Stimulated activated CD4-positive, alpha-beta T cell treated with anti-CD3 and anti-CD28 coated beads, TNF-alpha, amount 100 ng/mL, for 24 hours (primary cell): ENCODE results near the gene FXR2.

Experiments used
- DNase-seq, 3 experiments: peaks; one replicate each; pipeline ENCODE4 v3.0.0-alpha.2; 2020; ENCODE audit warnings: low read depth in 3 of 3

FXR2 gene

GRCh38 chr17:7589204-7589868 lies 25.4 kb downstream of the FXR2 start:
- DNase-seq: peak in 2 of 3 experiments; percentile 35 to 62

GRCh38 chr17:7588553-7589203 lies 26.0 kb downstream of the FXR2 start:
- DNase-seq: no peak

- no peak for DNase-seq
Observed at GRCh38 chr17:7587420-7588151, 27.1 kb downstream of the FXR2 start.

GRCh38 chr17:7586673-7587419 lies 27.9 kb downstream of the FXR2 start:
- DNase-seq: no peak

GRCh38 chr17:7583253-7584109 lies 31.2 kb downstream of the FXR2 start, which contains the start of gene MPDU1:
Gene MPDU1 (plus strand): TSS chr17:7583852. CDS start chr17:7583863, 11 bp downstream.
- peak; percentile 89 to 95 (median 90) for DNase-seq

GRCh38 chr17:7582396-7583252 lies 32.1 kb downstream of the FXR2 start:
- no peak for DNase-seq

- no peak for DNase-seq
Observed at GRCh38 chr17:7580604-7581575, 33.8 kb downstream of the FXR2 start.

GRCh38 chr17:7579834-7580603 lies 34.7 kb downstream of the FXR2 start:
- peak in 1 of 3 experiments; percentile 57 for DNase-seq

- DNase-seq: peak; percentile 61 to 76 (median 62)
Observed at GRCh38 chr17:7579001-7579833, 35.5 kb downstream of the FXR2 start, which contains the start of gene CD68. Gene CD68 (plus strand): TSS chr17:7579638. CDS start chr17:7579678, 40 bp downstream.

- DNase-seq: no peak
Observed at GRCh38 chr17:7577327-7578199, 37.1 kb downstream of the FXR2 start.

GRCh38 chr17:7576432-7576937 lies 38.2 kb downstream of the FXR2 start:
- no peak for DNase-seq

GRCh38 chr17:7575959-7576358 lies 38.7 kb downstream of the FXR2 start:
- no peak for DNase-seq

GRCh38 chr17:7575481-7575883 lies 39.2 kb downstream of the FXR2 start:
- no peak for DNase-seq

- DNase-seq: no peak
Observed at GRCh38 chr17:7574176-7574953, 40.3 kb downstream of the FXR2 start.
